Activated CD4-positive, alpha-beta T cell treated with anti-CD3 and anti-CD28 coated beads, Interleukin-2, amount 50 U/mL, for 48 hours (primary cell): ENCODE measurements around the gene HBD.
"Not testable (repeated sequence)": the region's sequence is repeated elsewhere in the genome, so short reads cannot be mapped to it uniquely, and the experiment has no call there.

Experiments
- DNase-seq, 2 experiments: peaks; one replicate each; pipeline ENCODE4 v3.0.0-alpha.2; 2020

The HBD gene

GRCh38 chr11:5252919-5253265 is 18.6 kb upstream of the HBD start:
- DNase-seq = no peak

- DNase-seq = no peak
Observed at GRCh38 chr11:5252192-5252918, 18.1 kb upstream of the HBD start.

- no peak for DNase-seq
Observed at GRCh38 chr11:5251746-5252145, 17.5 kb upstream of the HBD start.

- no peak for DNase-seq
Observed at GRCh38 chr11:5250543-5251204, 16.4 kb upstream of the HBD start.

- DNase-seq = not testable (repeated sequence)
Observed at GRCh38 chr11:5249807-5250396, 15.6 kb upstream of the HBD start, which contains the start of gene HBG1. HBG1 (minus strand) TSS chr11:5249857; CDS start chr11:5249804, 53 bp downstream.

- DNase-seq = not testable (repeated sequence)
Observed at GRCh38 chr11:5248498-5248897, 14.2 kb upstream of the HBD start.

- no peak for DNase-seq
Observed at GRCh38 chr11:5247472-5248192, 13.3 kb upstream of the HBD start.

GRCh38 chr11:5246772-5247471 is 12.6 kb upstream of the HBD start:
- DNase-seq = no peak

- DNase-seq = no peak
Observed at GRCh38 chr11:5245155-5245554, 10.9 kb upstream of the HBD start.

- DNase-seq = no peak
Observed at GRCh38 chr11:5243816-5244180, 9.5 kb upstream of the HBD start.

- no peak for DNase-seq
Observed at GRCh38 chr11:5242933-5243815, 8.9 kb upstream of the HBD start.

GRCh38 chr11:5242208-5242607 is 7.9 kb upstream of the HBD start:
- no peak for DNase-seq

- DNase-seq = no peak
Observed at GRCh38 chr11:5241458-5241857, 7.2 kb upstream of the HBD start.

- DNase-seq = no peak
Observed at GRCh38 chr11:5240458-5240857, 6.2 kb upstream of the HBD start.

- no peak for DNase-seq
Observed at GRCh38 chr11:5240056-5240455, 5.8 kb upstream of the HBD start.

- DNase-seq = no peak
Observed at GRCh38 chr11:5239046-5239445, 4.8 kb upstream of the HBD start.

GRCh38 chr11:5238486-5238885 is 4.2 kb upstream of the HBD start:
- DNase-seq = no peak

GRCh38 chr11:5237420-5237819 is 3.1 kb upstream of the HBD start:
- DNase-seq = no peak

GRCh38 chr11:5235364-5236095 is 1.2 kb upstream of the HBD start:
- no peak for DNase-seq

- no peak for DNase-seq
Observed at GRCh38 chr11:5233307-5233706, 976 bp downstream of the HBD start.

GRCh38 chr11:5232821-5233220 is 1.5 kb downstream of the HBD start:
- DNase-seq = no peak
